H1 (cell line): ENCODE results near the gene ACOT7. TPM values are rescaled to one million over a fixed set of nuclear protein-coding genes. Genes with fewer than 3 reads are reported as not detected.

Source experiments
- CTCF ChIA-PET: fragments of 300-600 bp; sonication (Branson Sonifier 250); formaldehyde crosslinking; loops from one replicate; lab custom pipeline; 2021; ENCODE audit not compliant: partially characterized antibody; lab: Charles Lee
- POLR2A ChIA-PET: fragments of 300-600 bp; sonication (Branson Sonifier 250); formaldehyde crosslinking; loops from one replicate; lab custom pipeline; 2021; ENCODE audit warnings: inconsistent platforms; ENCODE audit not compliant: partially characterized antibody; lab: Charles Lee
- DNase-seq, 2 experiments: peaks; one replicate each; pipeline versions ENCODE4 v3.0.0 to v3.0.0-alpha.2; 2010 to 2022; ENCODE audit warnings: low spot score in 2 of 2, low read depth in 1 of 2, mixed read lengths in 1 of 2
- FAIRE-seq: peaks from 2 replicates; lab custom pipeline; 2011; peaks lifted over from hg19 to GRCh38; lab: Jason Lieb, UNC
- H2AFZ ChIP-seq: 2 replicates; pipeline ENCODE4 v1.8.1; 2012; ENCODE audit warnings: low read length, inconsistent platforms
- H2AK5ac ChIP-seq: 2 replicates; pipeline ENCODE4 v1.6.1; 2013; ENCODE audit warnings: low read depth, low read length
- H2BK120ac ChIP-seq: replicated peaks from 2 replicates; pipeline ENCODE3; 2013; ENCODE audit warnings: low read depth, low read length, inconsistent platforms
- H2BK12ac ChIP-seq: 2 replicates; pipeline ENCODE4 v1.6.1; 2013; ENCODE audit warnings: low read depth, low read length
- H2BK15ac ChIP-seq: 2 replicates; pipeline ENCODE4 v1.6.1; 2013; ENCODE audit warnings: low read length
- H2BK20ac ChIP-seq: 2 replicates; pipeline ENCODE4 v1.6.1; 2013; ENCODE audit warnings: low read length
- H2BK5ac ChIP-seq: 2 replicates; pipeline ENCODE4 v1.6.1; 2013; ENCODE audit warnings: low read depth, low read length
- H3K14ac ChIP-seq: 2 replicates; pipeline ENCODE4 v1.6.1; 2013; ENCODE audit warnings: inconsistent platforms; ENCODE audit not compliant: insufficient read length
- H3K18ac ChIP-seq: 2 replicates; pipeline ENCODE4 v1.6.1; 2013; ENCODE audit warnings: low read length; ENCODE audit errors: extremely low read depth
- H3K23ac ChIP-seq: 2 replicates; pipeline ENCODE4 v1.6.1; 2013; ENCODE audit warnings: inconsistent platforms; ENCODE audit not compliant: insufficient read length
- H3K23me2 ChIP-seq: 2 replicates; pipeline ENCODE4 v1.6.1; 2013; ENCODE audit warnings: low read depth, low read length
- H3K27ac ChIP-seq: 2 replicates; pipeline ENCODE4 v1.6.1; 2011; ENCODE audit warnings: low read depth, low read length, inconsistent platforms
- H3K27me3 ChIP-seq, 4 experiments: replicated peaks in 1 of 4; 1 replicate in 1 of 4; 2 replicates in 3 of 4; pipeline versions ENCODE4 v1.6.1 to v1.8.1; 2011 to 2013; ENCODE audit warnings: low read length in 3 of 4, mild to moderate bottlenecking in 3 of 4, inconsistent platforms in 2 of 4, mixed read lengths in 2 of 4, moderate library complexity in 1 of 4; ENCODE audit not compliant: control insufficient read depth in 3 of 4, insufficient read depth in 3 of 4; ENCODE audit errors: extremely low read depth in 1 of 4
- H3K36me3 ChIP-seq, 4 experiments: 2 replicates each; pipeline versions ENCODE4 v1.6.1 to v1.8.1; 2011 to 2013; ENCODE audit warnings: mild to moderate bottlenecking in 4 of 4, low read length in 3 of 4, moderate library complexity in 2 of 4, control low read depth in 1 of 4, inconsistent platforms in 1 of 4; ENCODE audit not compliant: insufficient read depth in 4 of 4, control insufficient read depth in 2 of 4
- H3K4ac ChIP-seq: replicated peaks from 2 replicates; pipeline ENCODE3; 2013; ENCODE audit warnings: low read length, low read depth, mixed read lengths, inconsistent platforms; ENCODE audit not compliant: insufficient read length
- H3K4me1 ChIP-seq, 4 experiments: replicated peaks in 1 of 4; 1 replicate in 1 of 4; 2 replicates in 3 of 4; pipeline versions ENCODE4 v1.6.1 to v1.8.1; 2011 to 2013; ENCODE audit warnings: low read length in 3 of 4, inconsistent platforms in 2 of 4, mixed read lengths in 1 of 4; ENCODE audit not compliant: insufficient read depth in 4 of 4, control insufficient read depth in 3 of 4
- H3K4me2 ChIP-seq, 2 experiments: 2 replicates each; pipeline versions ENCODE4 v1.6.1 to v1.8.1; 2011 to 2013; ENCODE audit warnings: low read depth in 2 of 2, low read length in 2 of 2, control low read depth in 1 of 2, inconsistent platforms in 1 of 2, mild to moderate bottlenecking in 1 of 2; ENCODE audit not compliant: insufficient read depth in 1 of 2
- H3K4me3 ChIP-seq, 4 experiments: fragments of 200-600, 300-600 bp in 1 of 4; sonication (generic), shearing (Covaris generic), sonication (Bioruptor Twin) in 1 of 4; 2 replicates each; pipeline versions ENCODE4 v1.5.1 to v1.8.1; 2011 to 2016; ENCODE audit warnings: low read length in 4 of 4, low read depth in 3 of 4, control low read depth in 2 of 4, inconsistent platforms in 2 of 4, mild to moderate bottlenecking in 2 of 4, mixed read lengths in 1 of 4, moderate library complexity in 1 of 4; ENCODE audit not compliant: insufficient read depth in 2 of 4; ENCODE audit errors: extremely low read depth in 1 of 4
- H3K56ac ChIP-seq: replicated peaks from 2 replicates; pipeline ENCODE3; 2013; ENCODE audit warnings: low read depth, mild to moderate bottlenecking, mixed read lengths, low read length, inconsistent platforms; ENCODE audit not compliant: insufficient read length
- H3K79me1 ChIP-seq: 2 replicates; pipeline ENCODE4 v1.6.1; 2013; ENCODE audit warnings: low read depth, low read length, control low read depth
- H3K79me2 ChIP-seq, 2 experiments: 2 replicates each; pipeline versions ENCODE4 v1.6.1 to v1.8.1; 2012 to 2013; ENCODE audit warnings: low read length in 2 of 2, mild to moderate bottlenecking in 2 of 2, inconsistent platforms in 1 of 2; ENCODE audit not compliant: insufficient read depth in 2 of 2, control insufficient read depth in 1 of 2
- H3K9ac ChIP-seq, 4 experiments: replicated peaks in 1 of 4; 1 replicate in 1 of 4; 2 replicates in 3 of 4; pipeline versions ENCODE4 v1.6.1 to v1.8.1; 2011 to 2013; ENCODE audit warnings: low read depth in 3 of 4, low read length in 3 of 4, control low read depth in 2 of 4, mild to moderate bottlenecking in 2 of 4, moderate library complexity in 2 of 4, inconsistent platforms in 1 of 4; ENCODE audit errors: extremely low read depth in 1 of 4
- H3K9me3 ChIP-seq, 2 experiments: 2 replicates each; pipeline versions ENCODE4 v1.6.1 to v1.8.1; 2012 to 2013; ENCODE audit warnings: mild to moderate bottlenecking in 2 of 2, moderate library complexity in 2 of 2, control low read depth in 1 of 2, inconsistent platforms in 1 of 2, low read depth in 1 of 2, low read length in 1 of 2, mixed read lengths in 1 of 2; ENCODE audit not compliant: insufficient read depth in 2 of 2
- H4K20me1 ChIP-seq, 2 experiments: replicated peaks in 1 of 2; 2 replicates each; pipeline versions ENCODE3 to v1.8.1; 2011 to 2013; ENCODE audit warnings: inconsistent platforms in 2 of 2, low read length in 2 of 2, mild to moderate bottlenecking in 1 of 2; ENCODE audit not compliant: insufficient read depth in 2 of 2, control insufficient read depth in 1 of 2
- H4K5ac ChIP-seq: 2 replicates; pipeline ENCODE4 v1.6.1; 2013; ENCODE audit warnings: low read length, low read depth, mixed read lengths, inconsistent platforms; ENCODE audit not compliant: insufficient read length
- H4K8ac ChIP-seq: 2 replicates; pipeline ENCODE4 v1.8.0; 2013; ENCODE audit warnings: mild to moderate bottlenecking, moderate library complexity, low read length, inconsistent platforms; ENCODE audit not compliant: insufficient read depth; ENCODE audit errors: extremely low read depth
- H4K91ac ChIP-seq: replicated peaks from 2 replicates; pipeline ENCODE3; 2013; ENCODE audit warnings: low read length, mixed read lengths, inconsistent platforms; ENCODE audit not compliant: insufficient read length
- ASH2L ChIP-seq: fragments of 200-600, 300-600 bp; sonication (generic); IDR thresholded peaks from one replicate; pipeline ENCODE4 v1.7.1; 2017; ENCODE audit warnings: low read length
- EP300 ChIP-seq, 2 experiments: IDR thresholded peaks; 1 replicate in 1 of 2; 2 replicates in 1 of 2; pipeline ENCODE4 v1.6.1; 2011 to 2012; ENCODE audit warnings: low read depth in 2 of 2, low read length in 2 of 2, mild to moderate bottlenecking in 2 of 2, borderline replicate concordance in 1 of 2, inconsistent platforms in 1 of 2, moderate library complexity in 1 of 2
- GTF2F1 ChIP-seq: IDR thresholded peaks from 2 replicates; pipeline ENCODE4 v1.6.1; 2012; ENCODE audit warnings: low read depth, low read length, improper control_type of control experiment, borderline replicate concordance
- JUN ChIP-seq: IDR thresholded peaks from 2 replicates; pipeline ENCODE4 v1.6.1; 2011; ENCODE audit warnings: low read depth, mild to moderate bottlenecking, improper control_type of control experiment, low read length
- KDM1A ChIP-seq: fragments of 200-600, 300-600 bp; sonication (generic); IDR thresholded peaks from 2 replicates; pipeline ENCODE4 v1.7.1; 2016; ENCODE audit warnings: mild to moderate bottlenecking, low read length, borderline replicate concordance
- MAFK ChIP-seq: IDR thresholded peaks from 2 replicates; pipeline ENCODE4 v1.6.1; 2012; ENCODE audit warnings: low read depth, mild to moderate bottlenecking, improper control_type of control experiment, low read length
- POLR2A ChIP-seq, 2 experiments: IDR thresholded peaks; 1 replicate in 1 of 2; 2 replicates in 1 of 2; pipeline ENCODE4 v1.6.1; 2011; ENCODE audit warnings: low read depth in 2 of 2, low read length in 2 of 2, mild to moderate bottlenecking in 2 of 2; ENCODE audit errors: control extremely low read depth in 1 of 2
- RFX5 ChIP-seq: IDR thresholded peaks from 2 replicates; pipeline ENCODE4 v1.6.1; 2011; ENCODE audit warnings: low read depth, low read length, improper control_type of control experiment, borderline replicate concordance
- RNF2 ChIP-seq: fragments of 200-900, 300-1000 bp; sonication (generic); IDR thresholded peaks from 2 replicates; pipeline ENCODE4 v1.7.1; 2016; ENCODE audit warnings: borderline replicate concordance, low read depth, mild to moderate bottlenecking, antibody characterized with exemption, low read length; ENCODE audit not compliant: poor library complexity, severe bottlenecking; ENCODE audit errors: missing control alignments
- SIRT6 ChIP-seq: IDR thresholded peaks from one replicate; pipeline ENCODE4 v1.7.1; 2012; ENCODE audit warnings: low read length, inconsistent platforms
- SUZ12 ChIP-seq: fragments of 200-600 bp; sonication (generic); IDR thresholded peaks from 2 replicates; pipeline ENCODE4 v1.6.1; 2012; ENCODE audit warnings: mild to moderate bottlenecking, inconsistent platforms, low read length, moderate library complexity, mixed read lengths
- ZNF274 ChIP-seq: IDR thresholded peaks from 2 replicates; pipeline ENCODE4 v1.7.0; 2012; ENCODE audit warnings: low read length, borderline replicate concordance; ENCODE audit errors: extremely low read depth
- WGBS, 2 experiments: shearing (Covaris generic) in 1 of 2; methylation state at CpG; one replicate each; pipeline versions ENCODE4 v1.1.6 to v1.1.7; 2013 to 2015; ENCODE audit warnings: low lambda C conversion rate in 2 of 2, mixed read lengths in 2 of 2, inconsistent platforms in 1 of 2, low coverage in 1 of 2, missing lambda C conversion rate in 1 of 2; ENCODE audit not compliant: insufficient replicate concordance in 2 of 2, insufficient coverage in 1 of 2, insufficient read length in 1 of 2; ENCODE audit errors: extremely low coverage in 1 of 2, missing lambda C conversion rate in 1 of 2; 5-methylcytosine and 5-hydroxymethylcytosine counted together
- polyA plus RNA-seq, 7 experiments: library from polyadenylated mRNA; depleted of rRNA in 3 of 7; stranded (reverse) in 5 of 7; unstranded in 2 of 7; fragments of >200 nt in 5 of 7; fragments of 200-250 nt in 2 of 7; gene quantifications; 1 replicate in 5 of 7; 2 replicates in 1 of 7; 4 replicates in 1 of 7; pipeline versions ENCODE4 v1.2.1 to v1.2.3, GENCODE V29; 2011 to 2013; ENCODE audit warnings: missing spikeins in 2 of 7, mixed read lengths in 2 of 7
- total RNA-seq: library from RNA; stranded (reverse); fragmentation: NEBNext Ultra II Directional; extraction: Animal tissue kit (Norgen Biotek cat#: 25700); gene quantifications from 2 replicates; pipeline ENCODE4 v1.2.1, GENCODE V29; 2021
- TF ChIP-seq, protein P1 (sequence below): IDR thresholded peaks from 2 replicates; pipeline ENCODE4 v1.6.1; 2011; ENCODE audit warnings: low read length, improper control_type of control experiment

ACOT7 gene
- total and polyA plus RNA-seq, 2 of the 8 experiments (the other 6 are each of a cell fraction or from before 2014, with no cell fraction given): 151 to 214 TPM

DNA sequence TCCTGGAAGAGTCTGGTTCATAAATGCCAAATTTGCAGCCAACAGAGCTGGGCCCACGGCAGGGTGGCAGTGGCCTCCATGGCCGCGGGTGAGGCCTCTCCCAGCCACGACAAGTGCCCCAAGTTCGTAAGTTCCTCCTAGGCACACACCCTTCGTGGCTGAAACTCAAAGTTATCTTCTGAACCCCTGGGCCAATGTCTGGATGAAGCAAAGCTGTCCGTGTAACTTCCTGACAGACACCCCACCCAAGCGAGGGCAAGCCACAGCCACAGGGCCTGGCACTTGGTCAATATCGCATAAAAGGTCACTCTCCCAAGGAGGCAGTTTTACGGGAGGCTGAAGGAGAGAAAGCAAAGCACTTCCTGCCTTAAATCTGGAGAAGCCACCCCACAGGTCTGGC is 104.9 kb downstream of the ACOT7 start:
- H2BK12ac ChIP-seq: no peak overlapping the region
- no peaks in the 10 kb centered on the region for H3K23me2 ChIP-seq
- H3K18ac ChIP-seq: no peak overlapping the region
- no peak overlapping the region for H2AFZ ChIP-seq
- FAIRE-seq: no peak
- no peak overlapping the region for H3K4me3 ChIP-seq
- H3K9ac ChIP-seq: no peak overlapping the region
- H3K79me1 ChIP-seq: no peaks in the 10 kb centered on the region
- peaks cover 5 to 8% of the 10 kb centered on the region in 2 experiments for H4K20me1 ChIP-seq
- no peaks in the 10 kb centered on the region for H3K9me3 ChIP-seq
- peaks cover 0 to 4% (median 1%) of the 10 kb centered on the region in 4 experiments; a peak in 3 of 8 replicates for H3K36me3 ChIP-seq
- peak overlapping the region; percentile 11; the same call in 1 of the 2 replicates for H4K8ac ChIP-seq
- H3K27ac ChIP-seq: no peak overlapping the region
- POLR2A ChIA-PET: no interaction called here
- H3K56ac ChIP-seq: no peak overlapping the region
- DNase-seq: no peak
- CTCF ChIA-PET: interaction anchor here (0.9 to 1.4 kb wide), 2 partner anchors 10 to 24 kb away, joined by 3 read pairs; no protein-coding TSS in a partner anchor
- WGBS, 2 experiments: 96% methylated on average over 10 of the region's 10 CpGs; no CpG with 5 or more reads in 1 of the 2 experiments
- H3K14ac ChIP-seq: no peak overlapping the region
- no peaks in the 10 kb centered on the region for H3K4me1 ChIP-seq
- H2BK120ac ChIP-seq: no peak overlapping the region
- no peak overlapping the region for H4K5ac ChIP-seq
- H2BK5ac ChIP-seq: peak overlapping the region; percentile 35; the same call in 1 of the 2 replicates
- no peak overlapping the region for H2BK20ac ChIP-seq
- H3K23ac ChIP-seq: no peak overlapping the region
- no peaks in the 10 kb centered on the region for H3K27me3 ChIP-seq
- H3K4me2 ChIP-seq: no peak overlapping the region
- H4K91ac ChIP-seq: no peak overlapping the region
- H2AK5ac ChIP-seq: no peak overlapping the region
- H3K4ac ChIP-seq: no peak overlapping the region
- H2BK15ac ChIP-seq: no peak overlapping the region
- no peaks in the 10 kb centered on the region for H3K79me2 ChIP-seq
- TF ChIP-seq, protein P1, sequence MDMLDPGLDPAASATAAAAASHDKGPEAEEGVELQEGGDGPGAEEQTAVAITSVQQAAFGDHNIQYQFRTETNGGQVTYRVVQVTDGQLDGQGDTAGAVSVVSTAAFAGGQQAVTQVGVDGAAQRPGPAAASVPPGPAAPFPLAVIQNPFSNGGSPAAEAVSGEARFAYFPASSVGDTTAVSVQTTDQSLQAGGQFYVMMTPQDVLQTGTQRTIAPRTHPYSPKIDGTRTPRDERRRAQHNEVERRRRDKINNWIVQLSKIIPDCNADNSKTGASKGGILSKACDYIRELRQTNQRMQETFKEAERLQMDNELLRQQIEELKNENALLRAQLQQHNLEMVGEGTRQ: no peak
- TF ChIP-seq JUN: no peak
- no peak for TF ChIP-seq ASH2L
- no peak for TF ChIP-seq ZNF274
- no peak for TF ChIP-seq RNF2
- TF ChIP-seq SIRT6: no peak
- TF ChIP-seq GTF2F1: no peak
- no peak for TF ChIP-seq EP300 (IDR thresholded peaks at IDR 0.05; ENCODE audit: borderline replicate concordance in 1 of 2, low read depth in 2 of 2, low read length in 2 of 2)
- no peak for TF ChIP-seq MAFK
- TF ChIP-seq POLR2A (IDR thresholded peaks at IDR 0.05; ENCODE audit: control extremely low read depth in 1 of 2, low read depth in 2 of 2, low read length in 2 of 2): no peak
- no peak for TF ChIP-seq SUZ12
- TF ChIP-seq KDM1A: no peak
- no peak for TF ChIP-seq RFX5
